Ovary (tissue), 9 donors: Measurements from ENCODE around the gene NF1. TPM values are rescaled to one million over a fixed set of nuclear protein-coding genes. Genes with fewer than 3 reads are reported as not detected.

Experiments used
- DNase-seq, 5 donors: peaks; one replicate each; pipeline ENCODE4 v3.0.0-alpha.2; 2019 to 2020
- H3K27ac ChIP-seq, 2 donors: fragments of 200-600 bp; one replicate each; pipeline versions ENCODE4 v1.5.1 to v1.8.0; 2019 to 2022
- H3K27me3 ChIP-seq: fragments of 200-600 bp; one replicate; pipeline ENCODE4 v1.8.0; 2022
- H3K36me3 ChIP-seq: fragments of 200-600 bp; sonication (generic); one replicate; pipeline ENCODE4 v1.5.1; 2019
- H3K4me1 ChIP-seq: one replicate; pipeline ENCODE4 v1.8.1; 2013; ENCODE audit warnings: mild to moderate bottlenecking, moderate library complexity; ENCODE audit not compliant: insufficient read depth
- H3K4me3 ChIP-seq: fragments of 200-600 bp; sonication (generic); one replicate; pipeline ENCODE4 v1.5.1; 2017
- H3K9me3 ChIP-seq, 2 donors: fragments of 200-600 bp in 1 of 2; sonication (generic) in 1 of 2; one replicate each; pipeline versions ENCODE4 v1.5.1 to v1.8.1; 2013 to 2019; ENCODE audit warnings: mild to moderate bottlenecking in 1 of 2, moderate library complexity in 1 of 2
- EP300 ChIP-seq: sonication (generic); formaldehyde crosslinking; IDR thresholded peaks from one replicate; pipeline ENCODE4 v1.6.1; 2017; ENCODE audit warnings: antibody characterized with exemption
- POLR2A ChIP-seq: fragments of 450-650 bp; IDR thresholded peaks from one replicate; pipeline ENCODE4 v1.6.1; 2017; ENCODE audit warnings: antibody characterized with exemption, mild to moderate bottlenecking, moderate library complexity
- WGBS, 3 donors: extraction: QIAGEN DNeasy Blood & Tissue Kit in 1 of 3; methylation state at CpG; one replicate each; pipeline versions ENCODE4 v1.1.5 to v1.1.7; 2013 to 2017; 5-methylcytosine and 5-hydroxymethylcytosine counted together
- intact Hi-C, 4 donors: fragments of 100-400 bp; cut with DNase I; formaldehyde crosslinking; loops; one replicate each; pipeline versions ENCODE4 v1.11.0 to v1.15.1; 2022 to 2023
- polyA plus RNA-seq, 2 donors: library from polyadenylated mRNA; stranded (reverse); fragments of 200-250 nt in 1 of 2; fragments of 350-450 nt in 1 of 2; fragmentation: Illumina TruSeq in 1 of 2; extraction: RNeasy Lipid Tissue Mini Kit (QIAGEN cat#74804) in 1 of 2; gene quantifications; one replicate each; pipeline ENCODE4 v1.2.3, GENCODE V29; 2013 to 2014
- total RNA-seq, 7 donors: library from RNA; depleted of rRNA in 2 of 7; stranded (reverse); fragments of >200 nt in 2 of 7; fragmentation: NEBNext Ultra II Directional in 3 of 7; extraction: Animal tissue kit (Norgen Biotek cat#: 25700) in 3 of 7; gene quantifications; one replicate each; pipeline versions ENCODE4 v1.1.0 to v1.2.4, GENCODE V29; 2016 to 2023
- TF ChIP-seq, protein P1 (sequence below), 3 donors: fragments of 450-650 bp in 2 of 3; fragments of 200-600 bp in 1 of 3; IDR thresholded peaks; one replicate each; pipeline versions ENCODE4 v1.5.1 to v1.8.0; 2016 to 2022; ENCODE audit warnings: antibody characterized with exemption in 3 of 3, mild to moderate bottlenecking in 1 of 3
- donor health status: DM: no; HTN: no; CAD: no; lungs with moderate emphysema.
- donor health status: DM: no; HTN: no; CAD: no.
- donor health status: Bipolar disorder and iron deficiency.
- donor health status: DM: yes; HTN: yes; CAD: no.
- donor health status: DM: no; HTN: no; CAD: no.
- donor health status: DM: yes; HTN: yes; CAD: no.

NF1 gene
- total and polyA plus RNA-seq, 9 donors: 11.1 to 62.0 (median 57.0) TPM

DNA sequence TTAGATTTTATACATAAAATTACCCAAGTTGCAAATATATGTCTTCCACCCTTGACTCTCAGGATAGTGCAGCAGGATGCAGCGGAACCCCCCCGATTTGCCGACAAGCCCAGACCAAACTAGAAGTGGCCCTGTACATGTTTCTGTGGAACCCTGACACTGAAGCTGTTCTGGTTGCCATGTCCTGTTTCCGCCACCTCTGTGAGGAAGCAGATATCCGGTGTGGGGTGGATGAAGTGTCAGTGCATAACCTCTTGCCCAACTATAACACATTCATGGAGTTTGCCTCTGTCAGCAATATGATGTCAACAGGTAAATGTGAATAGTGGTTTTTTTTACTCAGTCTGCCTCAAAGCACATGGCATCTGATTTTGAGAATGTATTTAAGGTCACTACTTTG is 131.6 kb downstream of the NF1 start:
- H3K27ac ChIP-seq: no peak overlapping the region
- no peaks in the 10 kb centered on the region for H3K27me3 ChIP-seq
- H3K36me3 ChIP-seq: no peaks in the 10 kb centered on the region
- no peaks in the 10 kb centered on the region for H3K4me1 ChIP-seq
- no peak for DNase-seq
- no peaks in the 10 kb centered on the region for H3K9me3 ChIP-seq
- intact Hi-C loops: no loop called here
- WGBS, 3 donors: 71 to 91% (median 83%) methylated on average over 5 of the region's 5 CpGs
- no peak overlapping the region for H3K4me3 ChIP-seq
- TF ChIP-seq POLR2A (no peak), EP300 (no peak)
- TF ChIP-seq, protein P1, sequence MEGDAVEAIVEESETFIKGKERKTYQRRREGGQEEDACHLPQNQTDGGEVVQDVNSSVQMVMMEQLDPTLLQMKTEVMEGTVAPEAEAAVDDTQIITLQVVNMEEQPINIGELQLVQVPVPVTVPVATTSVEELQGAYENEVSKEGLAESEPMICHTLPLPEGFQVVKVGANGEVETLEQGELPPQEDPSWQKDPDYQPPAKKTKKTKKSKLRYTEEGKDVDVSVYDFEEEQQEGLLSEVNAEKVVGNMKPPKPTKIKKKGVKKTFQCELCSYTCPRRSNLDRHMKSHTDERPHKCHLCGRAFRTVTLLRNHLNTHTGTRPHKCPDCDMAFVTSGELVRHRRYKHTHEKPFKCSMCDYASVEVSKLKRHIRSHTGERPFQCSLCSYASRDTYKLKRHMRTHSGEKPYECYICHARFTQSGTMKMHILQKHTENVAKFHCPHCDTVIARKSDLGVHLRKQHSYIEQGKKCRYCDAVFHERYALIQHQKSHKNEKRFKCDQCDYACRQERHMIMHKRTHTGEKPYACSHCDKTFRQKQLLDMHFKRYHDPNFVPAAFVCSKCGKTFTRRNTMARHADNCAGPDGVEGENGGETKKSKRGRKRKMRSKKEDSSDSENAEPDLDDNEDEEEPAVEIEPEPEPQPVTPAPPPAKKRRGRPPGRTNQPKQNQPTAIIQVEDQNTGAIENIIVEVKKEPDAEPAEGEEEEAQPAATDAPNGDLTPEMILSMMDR (IDR thresholded peaks at IDR 0.05): no peak

DNA sequence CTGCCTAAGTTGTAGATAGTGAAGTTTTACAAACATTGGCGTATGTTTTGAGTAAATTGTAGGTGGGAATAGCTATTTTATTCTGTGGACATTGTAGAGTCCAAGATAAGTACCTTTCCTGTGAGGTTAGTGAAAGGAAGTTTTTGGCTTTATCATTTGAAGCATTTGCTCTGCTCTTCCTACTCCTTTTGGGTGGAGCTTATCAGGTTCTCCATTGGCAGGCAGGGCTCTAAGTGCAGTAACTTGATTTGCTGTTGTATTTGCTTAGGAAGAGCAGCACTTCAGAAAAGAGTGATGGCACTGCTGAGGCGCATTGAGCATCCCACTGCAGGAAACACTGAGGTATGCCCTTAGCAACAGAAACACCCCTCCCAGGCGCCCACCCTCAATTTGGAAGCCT is 132.2 kb downstream of the NF1 start:
- Histone ChIP-seq H3K4me3 (no peak overlapping the region), H3K36me3 (no peaks in the 10 kb centered on the region), H3K9me3 (no peaks in the 10 kb centered on the region), H3K27me3 (no peaks in the 10 kb centered on the region), H3K27ac (no peak overlapping the region), H3K4me1 (no peaks in the 10 kb centered on the region)
- no peak for DNase-seq
- no peak for TF ChIP-seq EP300
- 88 to 96% (median 93%) methylated on average over 3 of the region's 3 CpGs for WGBS, 3 donors
- intact Hi-C loops: no loop called here

DNA sequence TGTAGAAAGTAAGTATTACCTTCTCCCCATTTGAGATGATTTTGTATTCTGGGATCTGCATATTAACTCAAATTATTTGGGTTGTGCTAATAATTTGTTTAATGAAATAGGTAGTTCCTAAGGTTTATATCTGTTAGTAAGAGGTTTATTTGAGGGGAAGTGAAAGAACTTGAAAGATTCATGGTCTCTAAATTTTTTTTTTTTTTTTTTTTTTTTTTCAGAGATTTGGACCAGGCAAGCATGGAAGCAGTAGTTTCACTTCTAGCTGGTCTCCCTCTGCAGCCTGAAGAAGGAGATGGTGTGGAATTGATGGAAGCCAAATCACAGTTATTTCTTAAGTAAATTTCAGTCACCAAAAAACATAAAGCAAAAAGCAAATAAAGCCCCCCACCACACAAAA is 137.1 kb downstream of the NF1 start:
- no peak for DNase-seq
- TF ChIP-seq POLR2A: no peak
- TF ChIP-seq EP300: no peak
- TF ChIP-seq, protein P1 (IDR thresholded peaks at IDR 0.05): no peak
- H3K27me3 ChIP-seq: no peaks in the 10 kb centered on the region
- no peaks in the 10 kb centered on the region for H3K9me3 ChIP-seq
- H3K27ac ChIP-seq: no peak overlapping the region
- H3K4me3 ChIP-seq: no peak overlapping the region
- H3K36me3 ChIP-seq: no peaks in the 10 kb centered on the region
- no peaks in the 10 kb centered on the region for H3K4me1 ChIP-seq
- intact Hi-C loops: no loop called here

DNA sequence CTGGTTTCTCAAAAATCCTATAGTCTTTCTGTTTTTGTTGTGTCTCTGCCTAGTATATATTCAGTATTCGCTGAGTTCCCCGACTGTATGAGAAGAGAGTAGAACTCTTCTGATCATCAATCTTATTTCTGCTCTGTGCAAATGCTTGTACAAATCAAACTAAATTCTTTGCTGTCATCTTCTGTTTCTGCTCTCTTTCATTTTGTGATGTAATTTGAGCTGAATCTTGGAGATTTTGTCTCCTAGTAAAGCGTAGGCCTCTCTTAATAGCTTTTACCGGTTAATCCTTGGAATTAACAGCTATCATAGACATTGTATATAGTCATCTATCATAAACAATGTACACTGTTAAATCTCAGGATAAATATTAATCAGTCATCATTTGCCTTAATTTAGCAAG is 140.3 kb downstream of the NF1 start:
- no peaks in the 10 kb centered on the region for H3K9me3 ChIP-seq

DNA sequence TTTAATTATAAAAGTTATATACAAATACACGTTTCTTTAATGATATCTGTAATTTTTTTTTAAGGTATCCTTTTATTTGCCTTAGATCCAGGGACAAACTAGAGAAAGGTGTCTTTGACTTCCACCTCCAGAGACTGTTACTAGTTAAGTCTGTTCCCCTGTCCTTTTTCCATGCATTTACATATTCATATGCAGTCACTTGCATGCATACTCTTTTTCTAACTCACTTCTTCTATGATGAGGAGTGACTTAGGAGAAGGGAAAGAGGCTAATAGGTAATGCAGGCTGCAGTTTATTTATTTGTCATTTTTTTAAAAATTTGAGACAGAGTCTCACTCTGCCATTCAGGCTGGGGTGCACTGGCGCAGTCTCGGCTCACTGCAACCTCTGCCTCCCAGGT is 141.4 kb downstream of the NF1 start:
- Histone ChIP-seq H3K27ac (no peak overlapping the region), H3K36me3 (no peaks in the 10 kb centered on the region), H3K4me1 (no peaks in the 10 kb centered on the region), H3K27me3 (no peaks in the 10 kb centered on the region), H3K4me3 (no peak overlapping the region), H3K9me3 (no peaks in the 10 kb centered on the region)
- intact Hi-C loops: no loop called here
- TF ChIP-seq, protein P1 (IDR thresholded peaks at IDR 0.05): no peak
- TF ChIP-seq POLR2A (no peak), EP300 (no peak)
- 91 to 94% (median 91%) methylated on average over 3 of the region's 3 CpGs for whole genome bisulfite sequencing, 3 donors
- DNase-seq: no peak

More for the DNA sequence above, 140.3 kb downstream of the NF1 start:
- no peak for DNase-seq
- Histone ChIP-seq H3K36me3 (no peaks in the 10 kb centered on the region), H3K27ac (no peak overlapping the region), H3K4me3 (no peak overlapping the region), H3K27me3 (no peaks in the 10 kb centered on the region), H3K4me1 (no peaks in the 10 kb centered on the region)
- TF ChIP-seq POLR2A (no peak), EP300 (no peak)
- TF ChIP-seq, protein P1 (IDR thresholded peaks at IDR 0.05): no peak
- WGBS, 3 donors: 81 to 92% (median 85%) methylated on average over 4 of the region's 4 CpGs
- intact Hi-C loops: no loop called here
